ENCODE measurements around the gene ADCY3.
A peak's percentile ranks its signal among the peaks of the same experiment; 100 is the strongest.
"Not testable (repeated sequence)": the region's sequence is repeated elsewhere in the genome, so short reads cannot be mapped to it uniquely, and the experiment has no call there.

ADCY3 gene

DNA sequence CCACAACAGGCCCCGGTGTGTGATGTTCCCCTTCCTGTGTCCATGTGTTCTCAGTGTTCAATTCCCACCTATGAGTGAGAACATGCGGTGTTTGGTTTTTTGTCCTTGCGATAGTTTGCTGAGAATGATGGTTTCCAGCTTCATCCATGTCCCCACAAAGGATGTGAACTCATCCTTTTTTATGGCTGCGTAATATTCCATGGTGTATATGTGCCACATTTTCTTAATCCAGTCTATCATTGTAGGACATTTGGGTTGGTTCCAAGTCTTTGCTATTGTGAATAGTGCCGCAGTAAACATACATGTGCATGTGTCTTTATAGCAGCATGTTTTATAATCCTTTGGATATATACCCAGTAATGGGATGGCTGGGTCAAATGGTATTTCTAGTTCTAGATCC is 119.5 kb downstream of the ADCY3 start:
- DNase-seq, result not testable (repeated sequence)

DNA sequence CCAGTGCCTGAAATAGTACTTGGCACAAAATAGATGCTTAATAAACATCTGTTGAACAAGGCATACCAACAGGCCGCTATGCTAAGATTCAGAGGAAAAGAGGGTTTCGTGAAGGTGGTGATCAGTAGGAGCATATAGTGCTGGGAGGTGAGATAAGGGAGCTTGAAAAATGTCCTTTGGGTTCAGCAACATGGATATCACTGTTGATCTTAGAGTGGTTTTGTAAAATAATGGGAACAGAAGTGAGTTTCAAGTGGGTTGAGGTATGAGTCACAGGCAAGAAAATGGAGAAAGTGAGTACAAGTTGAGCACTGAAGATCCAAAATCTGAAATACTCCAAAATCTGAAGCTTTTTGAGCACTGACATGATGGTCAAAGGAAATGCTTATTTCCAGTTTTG is 122.4 kb downstream of the ADCY3 start:
- DNase-seq, result no peak

DNA sequence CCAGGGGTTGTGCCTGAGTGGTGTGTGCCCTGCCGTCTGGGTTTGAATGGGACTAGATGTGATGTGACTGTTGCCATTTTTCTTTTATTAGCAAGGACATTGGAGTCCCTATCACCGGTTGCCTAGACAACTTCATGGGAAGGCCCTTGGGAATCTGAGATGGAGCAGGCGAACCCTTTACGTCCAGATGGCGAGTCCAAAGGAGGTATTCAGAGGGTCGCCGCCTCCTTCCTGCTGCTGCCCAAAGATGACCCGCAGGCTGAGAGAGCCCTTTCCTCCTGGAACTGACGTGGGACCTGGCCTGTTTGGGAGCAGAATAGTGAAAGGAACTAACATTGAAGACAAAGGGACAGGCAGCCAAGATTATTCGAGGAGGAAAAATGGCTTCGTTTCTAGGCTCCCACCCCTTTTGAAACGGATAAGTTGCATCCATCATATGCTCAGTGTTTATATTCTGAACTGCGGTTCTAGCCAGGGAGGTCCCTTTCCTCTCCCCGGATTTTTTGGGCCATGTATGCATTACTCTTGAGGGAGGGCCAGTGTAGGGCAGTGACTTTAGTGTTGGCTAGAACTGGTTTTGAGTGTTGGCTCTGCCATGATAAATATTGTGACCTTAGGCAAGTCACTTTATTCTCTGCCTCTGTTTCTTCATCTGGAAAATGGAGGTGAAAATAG is 126.1 kb downstream of the ADCY3 start:
- DNase-seq, result no peak

DNA sequence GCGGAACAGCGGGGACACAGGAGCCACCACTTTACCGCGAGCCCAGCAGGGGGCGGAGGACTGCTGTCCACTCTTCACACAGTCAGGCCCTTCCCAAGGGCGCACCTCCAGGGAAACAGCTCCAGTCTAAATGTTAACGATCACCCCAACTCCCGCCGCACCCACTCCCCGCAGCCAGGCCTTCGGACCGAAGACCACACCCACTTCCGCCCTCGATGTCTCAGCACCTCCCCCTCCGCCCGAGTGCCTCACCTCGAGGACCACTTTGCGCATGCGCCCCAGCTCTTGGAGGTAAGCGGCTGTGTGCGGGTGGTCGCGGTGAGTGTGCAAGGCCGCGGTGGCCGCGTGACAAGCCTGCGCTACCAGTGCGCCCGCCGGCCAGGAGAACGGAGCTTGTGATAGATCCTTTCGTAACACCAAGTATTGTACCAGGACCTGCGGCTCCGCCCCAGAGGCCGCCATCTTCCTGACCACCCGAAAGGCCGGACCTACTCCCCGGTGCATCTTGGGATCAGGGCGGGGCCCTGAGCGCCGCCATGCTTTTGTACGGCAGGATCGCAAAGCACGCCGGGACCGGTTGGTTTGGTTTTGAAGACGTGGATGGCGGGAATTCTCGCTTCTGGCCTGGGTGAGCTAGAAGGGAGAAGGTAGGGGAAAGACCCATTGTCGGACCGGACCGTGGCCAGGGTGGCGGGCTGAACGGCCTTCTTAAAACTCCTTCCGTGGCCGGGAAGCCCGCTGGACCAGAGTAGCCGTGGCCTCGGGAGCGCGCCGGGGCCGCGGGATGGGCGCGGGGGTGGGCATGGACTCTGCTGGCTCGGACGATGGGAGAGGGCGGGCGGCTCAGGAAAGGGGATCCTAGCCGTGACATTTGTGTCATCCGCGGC is 126.9 kb downstream of the ADCY3 start, which contains the start of the genes CENPO and PTRHD1:
Gene CENPO (plus strand): TSS at position 552 of the 887 bp plus-strand sequence. CDS start 495 bp downstream, outside the sequence.
Gene PTRHD1 (minus strand): TSS at position 518 of the 887 bp plus-strand sequence. CDS start 14 bp downstream, at position 504.
- peak; percentile 94 for DNase-seq

DNA sequence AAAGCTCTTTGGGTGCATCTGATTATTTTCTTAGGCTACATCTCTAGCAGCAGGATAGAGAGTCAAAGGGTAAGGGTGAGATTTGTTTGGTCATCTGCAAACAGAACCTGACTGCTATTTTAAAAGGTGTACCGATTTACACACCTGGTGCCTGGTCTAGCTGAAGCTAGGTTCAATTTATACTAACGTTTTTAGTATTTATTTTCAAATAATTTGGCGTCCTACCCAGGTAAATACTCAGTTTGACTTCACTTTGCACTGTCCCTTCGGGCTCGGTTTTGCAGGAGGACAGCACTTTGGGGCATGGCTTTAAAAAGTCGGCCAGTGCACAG is 127.5 kb downstream of the ADCY3 start:
- DNase-seq, result no peak

DNA sequence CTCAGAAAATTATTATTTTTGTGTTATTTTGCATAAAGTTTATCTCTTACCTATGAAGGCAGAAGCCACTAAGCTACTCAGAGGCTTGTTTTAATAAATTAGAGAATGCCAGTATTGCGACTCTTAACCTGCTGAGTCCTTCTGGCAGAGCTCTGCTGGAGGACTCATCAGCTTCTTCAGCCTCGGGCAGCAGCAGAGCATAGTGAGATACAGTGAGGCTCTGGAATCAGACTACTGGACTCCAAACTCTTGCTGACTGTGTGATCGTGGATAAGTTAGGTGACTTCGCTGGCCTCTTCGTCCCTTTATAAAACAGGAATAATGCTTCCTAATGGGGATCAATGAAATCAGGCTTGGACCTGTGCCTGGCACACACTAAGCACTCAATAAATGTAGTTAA is 128.6 kb downstream of the ADCY3 start:
- no peak for DNase-seq

DNA sequence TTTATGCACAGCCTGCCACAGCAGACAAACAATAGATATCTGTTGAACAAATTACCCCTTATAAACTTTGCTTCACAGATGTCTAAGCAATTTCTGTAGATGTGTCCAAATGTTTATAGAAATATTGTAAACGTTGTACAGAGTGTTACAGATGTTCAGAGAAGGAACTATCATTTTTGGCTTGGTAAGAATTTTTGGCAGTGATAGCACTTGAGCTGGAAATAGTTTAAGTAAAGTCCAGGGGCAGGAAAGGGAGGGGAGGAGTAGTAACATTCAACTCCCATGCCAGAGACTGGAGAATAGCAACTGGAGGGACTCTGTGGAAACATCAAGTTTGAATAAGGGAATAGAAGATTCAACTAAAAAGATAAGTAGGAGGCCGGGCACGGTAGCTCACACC is 131.2 kb downstream of the ADCY3 start:
- DNase-seq, result no peak

DNA sequence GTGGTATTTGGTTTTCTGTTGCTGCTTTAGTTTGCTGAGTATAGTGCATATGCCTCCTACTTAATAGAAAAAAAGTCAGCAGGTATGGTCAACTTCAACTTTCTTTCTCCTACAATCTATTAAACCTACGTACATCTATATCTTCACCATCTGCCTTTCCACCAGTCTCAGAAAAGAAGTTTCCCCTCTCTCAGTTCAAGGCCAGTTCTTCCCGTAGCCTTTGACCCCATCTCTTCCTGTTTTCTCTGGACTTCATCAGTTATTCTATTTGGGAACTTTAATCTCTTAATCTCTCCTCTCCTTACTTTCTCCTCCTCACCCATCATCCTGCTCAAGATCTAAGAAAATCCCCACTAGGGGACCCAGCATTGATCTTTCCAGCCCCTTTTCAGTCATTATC is 132.5 kb downstream of the ADCY3 start:
- no peak for DNase-seq

DNA sequence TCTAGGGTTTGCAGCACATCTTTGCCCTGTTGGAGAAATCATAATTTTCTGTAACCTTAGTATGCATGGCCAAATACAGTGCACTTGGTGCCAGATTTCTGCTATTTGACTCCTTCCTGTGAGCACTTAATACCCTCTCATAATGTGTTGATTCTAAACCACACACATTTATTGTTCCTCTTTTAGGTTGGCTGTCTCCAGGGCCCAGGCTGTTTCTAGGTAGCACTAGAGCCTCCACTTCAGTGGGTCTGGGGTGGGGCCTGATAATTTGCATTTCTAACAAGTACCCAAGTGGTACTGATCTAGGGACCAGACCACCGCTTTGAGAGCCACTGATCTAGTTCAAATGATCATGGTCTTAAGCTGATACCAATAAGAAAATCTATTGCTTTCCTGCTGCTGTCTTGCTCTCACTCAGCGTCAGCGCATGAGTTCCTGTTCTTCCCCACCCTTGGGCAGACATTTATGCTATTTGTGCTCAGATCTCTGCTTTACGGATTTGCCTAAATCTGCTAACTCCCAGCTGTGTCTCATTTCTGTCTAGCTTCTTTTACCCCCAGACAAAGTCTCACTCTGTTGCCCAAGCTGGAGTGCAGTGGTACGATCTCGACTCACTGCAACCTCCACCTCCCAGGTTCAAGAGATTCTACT is 134.2 kb downstream of the ADCY3 start:
- DNase-seq, result peak; percentile 73

DNA sequence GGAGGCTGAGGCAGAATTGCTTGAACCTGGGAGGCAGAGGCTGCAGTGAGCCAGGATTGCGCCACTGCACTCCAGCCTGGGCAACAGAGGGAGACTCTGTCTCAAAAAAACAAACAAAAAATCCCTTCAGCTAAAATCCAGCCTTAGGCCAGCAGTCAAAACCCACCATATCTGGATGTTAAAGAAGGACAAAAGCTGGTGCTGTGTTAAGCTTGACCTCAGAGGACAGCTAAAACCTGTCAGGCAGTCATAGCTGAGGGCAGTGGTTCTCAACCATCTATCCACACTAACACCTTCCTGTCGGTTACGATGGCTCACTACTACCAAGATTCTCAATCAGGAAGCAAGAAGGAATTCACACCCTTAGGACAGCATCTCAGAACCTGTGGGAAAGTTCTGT is 136.4 kb downstream of the ADCY3 start:
- no peak for DNase-seq

DNA sequence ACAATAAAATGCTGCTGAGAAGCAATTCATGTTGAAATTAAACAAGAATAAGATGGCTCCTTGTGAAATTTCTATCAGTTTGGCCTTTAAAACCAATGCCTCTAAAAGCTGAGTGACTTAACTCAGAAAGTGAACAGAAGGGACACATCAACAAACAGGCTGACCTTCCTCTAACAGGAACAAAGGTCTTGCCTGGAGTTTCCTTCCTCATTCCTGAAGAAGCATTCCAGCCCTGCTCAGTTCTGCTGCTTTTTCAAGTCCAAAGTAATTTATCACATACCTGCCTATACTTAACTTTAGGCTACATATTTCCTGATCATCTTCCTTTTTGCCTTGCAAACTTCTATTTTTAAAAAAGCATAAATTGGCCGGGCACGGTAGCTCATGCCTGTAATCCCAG is 140.9 kb downstream of the ADCY3 start:
- DNase-seq, result no peak

DNA sequence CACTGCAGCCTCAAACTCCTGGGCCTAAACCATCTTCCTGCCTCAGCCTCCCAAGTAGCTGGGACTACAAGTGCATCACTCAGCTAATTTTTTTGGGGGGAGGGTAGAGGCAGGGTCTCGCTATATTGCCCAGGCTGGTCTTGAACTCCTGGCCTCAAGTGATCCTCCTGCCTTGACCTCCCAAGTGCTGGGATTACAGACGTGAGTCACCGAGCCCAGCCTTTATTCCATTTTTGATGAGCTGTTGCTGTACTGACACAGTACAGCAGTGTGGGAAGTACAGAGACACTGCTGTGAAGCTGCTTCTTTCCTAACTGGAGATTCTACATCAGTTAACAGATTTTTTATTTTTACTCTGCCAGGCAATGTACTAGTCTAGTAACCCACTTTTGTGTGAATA is 145.7 kb downstream of the ADCY3 start:
- DNase-seq, result no peak

DNA sequence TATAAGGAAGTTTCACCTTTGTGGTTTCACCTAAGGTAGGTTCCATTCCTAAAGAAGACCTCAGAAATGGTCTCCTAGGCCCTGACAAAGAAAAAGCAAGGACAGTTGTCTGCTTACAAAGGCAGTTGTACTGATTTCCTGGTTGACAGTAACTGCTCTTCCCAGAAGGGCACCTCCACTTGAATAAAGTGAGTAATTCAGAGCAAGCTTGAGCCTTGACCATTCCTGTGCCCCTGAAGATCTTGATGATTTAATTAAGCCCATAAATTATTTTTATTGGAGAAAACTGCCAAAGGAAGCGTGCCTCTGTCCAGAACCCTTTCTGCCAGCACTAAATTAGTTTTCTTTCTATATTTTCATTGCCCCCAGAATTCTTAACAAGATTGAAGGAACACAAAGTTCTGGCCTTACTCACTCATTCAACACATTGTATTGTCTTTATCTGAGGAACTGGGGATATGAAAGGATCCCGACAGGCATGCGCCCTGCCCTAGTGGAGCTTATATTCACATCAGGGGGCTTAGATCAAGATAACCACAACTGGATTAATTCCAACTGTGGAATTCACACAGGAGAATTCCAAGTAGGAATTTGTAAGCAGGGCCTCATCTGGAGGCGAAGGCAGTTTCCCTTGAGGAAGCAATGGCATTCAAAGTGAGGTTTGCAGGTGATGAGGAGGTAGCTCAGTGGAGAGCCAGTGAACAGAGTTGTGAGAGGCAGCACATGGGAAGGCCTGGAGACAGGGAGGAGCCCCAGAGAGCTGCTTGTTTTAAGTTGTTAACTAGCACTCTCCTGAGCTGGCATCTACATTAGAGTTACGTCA is 148.1 kb downstream of the ADCY3 start:
- no peak for DNase-seq

DNA sequence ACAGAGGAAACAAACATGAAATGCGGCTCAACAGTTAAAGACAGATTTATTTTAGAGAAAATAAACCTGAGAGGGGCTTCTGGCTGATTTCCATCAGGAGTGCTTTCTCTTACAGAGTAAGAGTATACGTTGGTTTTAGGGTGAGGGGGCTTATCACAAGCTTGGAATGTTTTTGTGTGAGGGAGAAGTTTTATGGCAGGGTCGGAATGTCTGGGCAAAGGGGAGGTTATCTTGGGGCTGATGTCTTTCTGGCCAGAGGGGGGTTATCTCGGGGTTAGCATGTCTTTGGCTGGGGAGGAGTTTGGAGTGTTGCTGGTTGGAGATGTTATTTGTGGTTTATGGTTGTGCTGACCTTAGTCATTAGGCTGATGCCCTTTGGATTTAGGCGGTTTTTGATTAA is 149.0 kb downstream of the ADCY3 start:
- no peak for DNase-seq

All from MV-4-11 (cell line).